CD14-positive monocyte (primary cell): ENCODE data around the gene RPL28. TPM values are rescaled to one million over a fixed set of nuclear protein-coding genes. Genes with fewer than 3 reads are reported as not detected.

ENCODE experiments used
- DNase-seq, 3 donors: peaks; one replicate each; pipeline ENCODE4 v3.0.0-alpha.2; 2011 to 2022
- H2AFZ ChIP-seq: 2 replicates; pipeline ENCODE4 v1.6.0; 2012; ENCODE audit warnings: mild to moderate bottlenecking, low read depth, low read length, inconsistent platforms; ENCODE audit not compliant: insufficient read depth, poor library complexity, severe bottlenecking
- H3K27ac ChIP-seq, 2 donors: 1 replicate in 1 of 2; 2 replicates in 1 of 2; pipeline ENCODE4 v1.5.1; 2012 to 2013; ENCODE audit warnings: low read length in 2 of 2, control low read depth in 1 of 2, inconsistent platforms in 1 of 2, low read depth in 1 of 2, mild to moderate bottlenecking in 1 of 2
- H3K27me3 ChIP-seq, 2 donors: one replicate each; pipeline versions ENCODE4 v1.6.0 to v1.6.1; 2011 to 2013; ENCODE audit warnings: low read length in 2 of 2; ENCODE audit not compliant: control insufficient read depth in 2 of 2, insufficient read depth in 2 of 2
- H3K36me3 ChIP-seq, 2 donors: replicated peaks in 1 of 2; 1 replicate in 1 of 2; 2 replicates in 1 of 2; pipeline versions ENCODE4 v1.5.1 to v1.6.1; 2012 to 2013; ENCODE audit warnings: low read length in 2 of 2, control low read depth in 1 of 2, inconsistent platforms in 1 of 2, mild to moderate bottlenecking in 1 of 2; ENCODE audit not compliant: insufficient read depth in 2 of 2, control insufficient read depth in 1 of 2
- H3K4me1 ChIP-seq, 2 donors: 1 replicate in 1 of 2; 2 replicates in 1 of 2; pipeline versions ENCODE4 v1.5.1 to v1.6.1; 2012 to 2013; ENCODE audit warnings: low read length in 2 of 2, control low read depth in 1 of 2, inconsistent platforms in 1 of 2, mild to moderate bottlenecking in 1 of 2, moderate library complexity in 1 of 2; ENCODE audit not compliant: insufficient read depth in 2 of 2, control insufficient read depth in 1 of 2
- H3K4me2 ChIP-seq: replicated peaks from 2 replicates; pipeline ENCODE3; 2012; ENCODE audit warnings: low read length, moderate library complexity, mild to moderate bottlenecking; ENCODE audit not compliant: poor library complexity, severe bottlenecking; ENCODE audit errors: extremely low read depth
- H3K4me3 ChIP-seq, 3 experiments: fragments of 200-600 bp in 1 of 3; sonication (generic) in 1 of 3; replicated peaks in 1 of 3; 1 replicate in 2 of 3; 2 replicates in 1 of 3; pipeline ENCODE4 v1.5.1; 2011 to 2013; ENCODE audit warnings: low read length in 3 of 3, mild to moderate bottlenecking in 3 of 3, control low read depth in 2 of 3, low read depth in 2 of 3, inconsistent platforms in 1 of 3, moderate library complexity in 1 of 3
- H3K79me2 ChIP-seq: 2 replicates; pipeline ENCODE4 v1.6.0; 2012; ENCODE audit warnings: mild to moderate bottlenecking, control low read depth, inconsistent platforms, low read length, moderate library complexity; ENCODE audit not compliant: insufficient read depth
- H3K9ac ChIP-seq: 2 replicates; pipeline ENCODE4 v1.6.0; 2017; ENCODE audit warnings: low read length, mild to moderate bottlenecking; ENCODE audit not compliant: insufficient read depth, poor library complexity, severe bottlenecking
- H3K9me3 ChIP-seq, 2 donors: replicated peaks in 1 of 2; 1 replicate in 1 of 2; 2 replicates in 1 of 2; pipeline versions ENCODE4 v1.5.1 to v1.6.1; 2012 to 2013; ENCODE audit warnings: low read length in 2 of 2, control low read depth in 1 of 2; ENCODE audit not compliant: control insufficient read depth in 1 of 2, insufficient read depth in 1 of 2
- H4K20me1 ChIP-seq: 2 replicates; pipeline ENCODE4 v1.6.0; 2012; ENCODE audit warnings: mild to moderate bottlenecking, low read length, control low read depth, moderate library complexity; ENCODE audit not compliant: insufficient read depth
- H3K27ac Mint-ChIP-seq, 7 donors: one replicate each; pipeline ENCODE4 v1.8.0; 2020; ENCODE audit warnings: mild to moderate bottlenecking in 7 of 7, mixed read lengths in 7 of 7, moderate library complexity in 6 of 7, inconsistent platforms in 2 of 7
- H3K27me3 Mint-ChIP-seq, 3 donors: one replicate each; pipeline ENCODE4 v1.8.0; 2021 to 2022; ENCODE audit warnings: low read depth in 3 of 3, mild to moderate bottlenecking in 3 of 3, mixed read lengths in 3 of 3, moderate library complexity in 3 of 3, inconsistent platforms in 1 of 3
- H3K36me3 Mint-ChIP-seq, 2 donors: one replicate each; pipeline ENCODE4 v1.8.0; 2020; ENCODE audit warnings: mixed read lengths in 2 of 2, inconsistent platforms in 1 of 2, mild to moderate bottlenecking in 1 of 2
- H3K4me1 Mint-ChIP-seq: one replicate; pipeline ENCODE4 v1.8.0; 2020; ENCODE audit warnings: mild to moderate bottlenecking, mixed read lengths
- H3K4me3 Mint-ChIP-seq, 2 donors: one replicate each; pipeline ENCODE4 v1.8.0; 2020; ENCODE audit warnings: mild to moderate bottlenecking in 2 of 2, mixed read lengths in 2 of 2, moderate library complexity in 1 of 2
- H3K9me3 Mint-ChIP-seq, 7 donors: one replicate each; pipeline ENCODE4 v1.8.0; 2020 to 2022; ENCODE audit warnings: mixed read lengths in 7 of 7, mild to moderate bottlenecking in 6 of 7, moderate library complexity in 6 of 7, inconsistent platforms in 2 of 7
- WGBS: methylation state at CpG from one replicate; pipeline ENCODE4 v1.1.5; 2013; ENCODE audit warnings: missing lambda C conversion rate; ENCODE audit not compliant: insufficient coverage; 5-methylcytosine and 5-hydroxymethylcytosine counted together
- intact Hi-C, 2 donors: fragments of 100-400 bp; cut with micrococcal nuclease; formaldehyde crosslinking; loops; one replicate each; pipeline versions ENCODE4 v1.15.0 to v1.15.1; 2023
- polyA plus RNA-seq, 3 donors: library from polyadenylated mRNA; depleted of rRNA in 1 of 3; unstranded in 2 of 3; stranded (reverse) in 1 of 3; fragments of 300-500 nt in 2 of 3; fragments of >200 nt in 1 of 3; fragmentation: Illumina TruSeq in 2 of 3; gene quantifications; 1 replicate in 2 of 3; 2 replicates in 1 of 3; pipeline ENCODE4 v1.2.3, GENCODE V29; 2012 to 2021
- TF ChIP-seq, protein P1 (sequence below): fragments of 200-600 bp; IDR thresholded peaks from one replicate; pipeline ENCODE4 v1.8.0; 2022; ENCODE audit warnings: antibody characterized with exemption, mild to moderate bottlenecking

Gene RPL28
- polyA plus RNA-seq, 3 donors: 199 to 3,862 (median 208) TPM

DNA sequence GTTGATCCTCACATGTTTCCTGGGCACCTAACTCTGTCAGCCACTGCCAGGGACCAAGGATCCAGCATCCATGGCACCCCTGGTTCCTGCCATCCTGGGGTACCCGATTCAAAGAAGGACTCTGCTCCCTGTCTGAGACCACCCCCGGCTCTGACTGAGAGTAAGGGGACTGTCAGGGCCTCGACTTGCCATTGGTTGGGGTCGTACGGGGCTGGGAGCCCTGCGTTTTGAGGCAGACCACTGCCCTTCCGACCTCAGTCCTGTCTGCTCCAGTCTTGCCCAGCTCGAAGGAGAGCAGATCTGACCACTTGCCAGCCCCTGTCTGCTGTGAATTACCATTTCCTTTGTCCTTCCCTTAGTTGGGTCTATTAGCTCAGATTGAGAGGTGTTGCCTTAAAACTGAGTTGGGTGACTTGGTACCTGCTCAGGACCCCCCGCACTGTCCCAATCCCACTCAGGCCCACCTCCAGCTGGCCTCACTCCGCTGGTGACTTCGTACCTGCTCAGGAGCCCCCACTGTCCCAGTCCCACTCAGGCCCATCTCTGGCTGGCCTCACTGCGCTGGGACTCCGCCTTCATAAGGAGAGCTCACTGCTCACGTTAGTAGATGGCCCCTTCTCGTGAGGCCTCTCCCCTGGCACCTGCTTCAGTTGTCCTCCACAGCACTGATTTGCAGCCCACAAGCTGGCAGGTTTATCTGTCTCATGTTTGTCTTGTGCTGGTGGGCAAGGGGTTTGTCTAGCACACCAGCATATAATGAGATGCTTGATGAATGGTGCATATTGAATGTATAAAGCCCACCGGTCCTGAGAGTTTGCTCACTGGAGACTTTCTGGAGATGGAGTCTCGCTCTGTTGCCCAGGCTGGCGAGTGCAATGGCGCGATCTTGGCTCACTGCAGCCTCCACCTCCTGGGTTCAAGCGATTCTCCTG lies 3.9 kb downstream of the RPL28 start:
- peak overlapping the region in 3 of 7 donors; percentile 16 to 59 (median 42) for H3K27ac Mint-ChIP-seq
- H3K9me3 Mint-ChIP-seq: peaks cover 0 to 2% (median 0%) of the 10 kb centered on the region in 7 donors
- Histone ChIP-seq H3K36me3 (peaks cover 40 to 43% of the 10 kb centered on the region in 2 donors), H3K79me2 (peaks cover 43% of the 10 kb centered on the region), H3K4me3 (no peak overlapping the region), H3K9ac (no peak overlapping the region), H3K4me2 (no peak overlapping the region), H2AFZ (no peak overlapping the region), H3K9me3 (no peaks in the 10 kb centered on the region), H4K20me1 (peaks cover 75% of the 10 kb centered on the region), H3K27me3 (no peaks in the 10 kb centered on the region), H3K4me1 (peaks cover 30 to 41% of the 10 kb centered on the region in 2 donors), H3K27ac (peak overlapping the region in 1 of 2 donors; percentile 50)
- H3K27me3 Mint-ChIP-seq: peaks cover 0 to 1% (median 0%) of the 10 kb centered on the region in 3 donors
- peaks cover 48% of the 10 kb centered on the region for H3K4me1 Mint-ChIP-seq
- intact Hi-C loops: loop anchor here in 1 of 2 donors (5.0 kb wide), 1 partner anchor 87 kb away; no protein-coding TSS in a partner anchor
- no peak for DNase-seq
- TF ChIP-seq, protein P1, sequence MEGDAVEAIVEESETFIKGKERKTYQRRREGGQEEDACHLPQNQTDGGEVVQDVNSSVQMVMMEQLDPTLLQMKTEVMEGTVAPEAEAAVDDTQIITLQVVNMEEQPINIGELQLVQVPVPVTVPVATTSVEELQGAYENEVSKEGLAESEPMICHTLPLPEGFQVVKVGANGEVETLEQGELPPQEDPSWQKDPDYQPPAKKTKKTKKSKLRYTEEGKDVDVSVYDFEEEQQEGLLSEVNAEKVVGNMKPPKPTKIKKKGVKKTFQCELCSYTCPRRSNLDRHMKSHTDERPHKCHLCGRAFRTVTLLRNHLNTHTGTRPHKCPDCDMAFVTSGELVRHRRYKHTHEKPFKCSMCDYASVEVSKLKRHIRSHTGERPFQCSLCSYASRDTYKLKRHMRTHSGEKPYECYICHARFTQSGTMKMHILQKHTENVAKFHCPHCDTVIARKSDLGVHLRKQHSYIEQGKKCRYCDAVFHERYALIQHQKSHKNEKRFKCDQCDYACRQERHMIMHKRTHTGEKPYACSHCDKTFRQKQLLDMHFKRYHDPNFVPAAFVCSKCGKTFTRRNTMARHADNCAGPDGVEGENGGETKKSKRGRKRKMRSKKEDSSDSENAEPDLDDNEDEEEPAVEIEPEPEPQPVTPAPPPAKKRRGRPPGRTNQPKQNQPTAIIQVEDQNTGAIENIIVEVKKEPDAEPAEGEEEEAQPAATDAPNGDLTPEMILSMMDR: no peak
- peaks cover 39 to 47% of the 10 kb centered on the region in 2 donors for H3K36me3 Mint-ChIP-seq
- H3K4me3 Mint-ChIP-seq: no peak overlapping the region
- 95% methylated on average over 19 of the region's 21 CpGs for WGBS

DNA sequence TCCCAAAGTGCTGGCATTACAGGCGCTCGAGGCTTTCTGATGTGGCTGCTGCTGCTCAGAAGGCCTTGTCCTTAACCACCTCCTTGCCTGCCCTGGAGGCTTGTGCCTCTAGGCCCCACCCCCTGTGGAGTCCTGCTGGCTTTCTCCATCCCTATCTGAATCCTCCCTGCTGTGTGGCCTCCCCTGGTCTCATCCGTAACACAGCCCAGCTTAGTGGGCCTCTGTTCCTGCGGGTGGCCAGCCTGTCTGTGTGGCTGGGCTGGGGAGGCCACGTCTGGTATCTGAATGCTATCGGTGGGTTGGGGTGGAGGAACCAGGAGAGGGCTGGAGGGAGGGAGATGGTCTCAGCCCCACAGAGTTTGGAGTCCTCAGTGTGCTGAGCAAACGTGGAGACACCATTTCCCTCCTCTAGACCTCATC lies 4.7 kb downstream of the RPL28 start:
- Histone ChIP-seq H3K9me3 (no peaks in the 10 kb centered on the region), H3K4me3 (no peak overlapping the region), H3K27ac (no peak overlapping the region), H3K27me3 (no peaks in the 10 kb centered on the region), H3K4me2 (no peak overlapping the region), H4K20me1 (peaks cover 75% of the 10 kb centered on the region), H3K36me3 (peaks cover 40 to 43% of the 10 kb centered on the region in 2 donors), H3K79me2 (peaks cover 43% of the 10 kb centered on the region), H3K9ac (no peak overlapping the region), H2AFZ (no peak overlapping the region), H3K4me1 (peaks cover 25 to 35% of the 10 kb centered on the region in 2 donors)
- TF ChIP-seq, protein P1: no peak
- WGBS: 92% methylated on average over 6 of the region's 7 CpGs
- Mint-ChIP-seq H3K9me3 (peaks cover 0 to 2% (median 0%) of the 10 kb centered on the region in 7 donors), H3K27ac (peak overlapping the region in 5 of 7 donors; percentile 2 to 55 (median 46)), H3K4me1 (peaks cover 42% of the 10 kb centered on the region), H3K4me3 (no peak overlapping the region), H3K36me3 (peaks cover 39 to 47% of the 10 kb centered on the region in 2 donors), H3K27me3 (peaks cover 0 to 1% (median 0%) of the 10 kb centered on the region in 3 donors)
- intact Hi-C loops: no loop called here
- DNase-seq: no peak
